ENCODE measurements around the gene CYP19A1. TPM values are rescaled to one million over a fixed set of nuclear protein-coding genes. Genes with fewer than 3 reads are reported as not detected.

CYP19A1 gene
- total and polyA plus RNA-seq, 7 experiments from 2014 or later: 0.48 to 1.4 TPM; not detected in 5

DNA sequence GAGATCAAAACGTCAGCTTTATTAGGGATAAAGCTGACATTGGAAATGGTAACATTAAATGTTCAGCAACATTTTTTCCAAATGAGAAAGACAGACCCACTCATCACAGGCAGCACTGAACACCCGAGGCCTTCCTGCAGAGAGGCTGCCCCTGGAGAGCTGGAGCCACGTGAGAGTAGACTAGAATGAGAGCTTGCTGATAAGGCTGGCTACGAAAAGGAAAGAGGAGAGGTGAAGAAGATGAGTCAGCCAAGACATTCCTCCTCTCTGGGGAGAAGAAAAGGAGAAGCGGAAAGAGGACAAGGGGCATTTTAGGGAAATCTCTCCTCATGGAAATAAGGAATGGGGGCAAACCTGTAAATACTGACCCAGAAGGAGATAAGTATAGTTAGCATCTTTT lies 7.3 kb downstream of the CYP19A1 start:
- CTCF ChIA-PET: no interaction called here
- Mint-ChIP-seq H3K36me3 (no peaks in the 10 kb centered on the region), H3K27me3 (peaks cover 0 to 12% (median 5%) of the 10 kb centered on the region in 5 donors), H3K27ac (no peak overlapping the region), H3K4me3 (no peak overlapping the region), H3K4me1 (peaks cover 0 to 5% (median 0%) of the 10 kb centered on the region in 7 donors), H3K9me3 (peaks cover 0 to 4% (median 0%) of the 10 kb centered on the region in 11 donors)
- Histone ChIP-seq H3K36me3 (ENCODE audit: control insufficient read depth in 2 of 3, insufficient read depth in 3 of 3, low read length in 3 of 3) (no peaks in the 10 kb centered on the region), H3K27ac (ENCODE audit: low read depth, low read length) (no peak overlapping the region), H3K4me1 (ENCODE audit: control insufficient read depth in 2 of 2, insufficient read depth in 2 of 2, low read length in 2 of 2) (no peaks in the 10 kb centered on the region), H3K4me3 (ENCODE audit: low read length) (no peak overlapping the region), H3K27me3 (ENCODE audit: control insufficient read depth in 2 of 2, insufficient read depth in 2 of 2, low read length in 2 of 2) (no peaks in the 10 kb centered on the region), H3K9me3 (ENCODE audit: control insufficient read depth in 2 of 3, low read length in 3 of 3) (no peaks in the 10 kb centered on the region)
- intact Hi-C loops (cut with micrococcal nuclease): no loop called here
- POLR2A ChIA-PET: no interaction called here
- no peak for DNase-seq
- no peak for ATAC-seq

DNA sequence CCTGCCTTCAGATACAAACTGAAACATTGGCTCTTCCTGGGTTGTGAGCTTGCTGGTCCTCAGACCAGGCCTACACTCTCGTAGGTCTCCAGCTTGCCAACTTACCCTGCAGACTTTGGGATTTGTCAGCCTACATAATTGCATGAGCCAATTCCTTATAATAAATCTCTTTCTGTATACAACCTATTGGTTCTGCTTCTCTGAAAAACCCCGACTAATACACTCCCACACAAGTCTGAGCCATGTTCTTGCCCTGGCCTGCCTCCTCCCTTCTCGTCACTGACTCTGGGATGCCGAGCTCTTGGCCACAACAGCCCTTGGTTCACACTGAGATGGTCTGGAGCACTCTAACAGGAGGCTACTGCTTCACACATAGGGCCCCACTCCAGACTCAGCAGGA lies 9.5 kb downstream of the CYP19A1 start:
- Histone ChIP-seq H3K4me1 (ENCODE audit: control insufficient read depth in 2 of 2, insufficient read depth in 2 of 2, low read length in 2 of 2) (no peaks in the 10 kb centered on the region), H3K36me3 (ENCODE audit: control insufficient read depth in 2 of 3, insufficient read depth in 3 of 3, low read length in 3 of 3) (no peaks in the 10 kb centered on the region), H3K27ac (ENCODE audit: low read depth, low read length) (no peak overlapping the region), H3K4me3 (ENCODE audit: low read length) (no peak overlapping the region), H3K27me3 (ENCODE audit: control insufficient read depth in 2 of 2, insufficient read depth in 2 of 2, low read length in 2 of 2) (no peaks in the 10 kb centered on the region), H3K9me3 (ENCODE audit: control insufficient read depth in 2 of 3, low read length in 3 of 3) (no peaks in the 10 kb centered on the region)
- no peak overlapping the region for H3K27ac Mint-ChIP-seq
- H3K4me3 Mint-ChIP-seq: no peak overlapping the region
- no peaks in the 10 kb centered on the region for H3K36me3 Mint-ChIP-seq
- ATAC-seq: no peak
- H3K4me1 Mint-ChIP-seq: peaks cover 0 to under 1% (median 0%) of the 10 kb centered on the region in 7 donors
- DNase-seq: no peak
- intact Hi-C loops (cut with micrococcal nuclease): no loop called here
- ChIA-PET CTCF (no interaction called here), POLR2A (no interaction called here)
- H3K27me3 Mint-ChIP-seq: peaks cover 0 to 12% (median 6%) of the 10 kb centered on the region in 5 donors
- peaks cover 0 to 4% (median 0%) of the 10 kb centered on the region in 11 donors for H3K9me3 Mint-ChIP-seq

GRCh38 chr15:51327081-51327480 lies 11.3 kb downstream of the CYP19A1 start:
- Mint-ChIP-seq H3K4me1 (no peaks in the 10 kb centered on the region), H3K9me3 (peaks cover 0 to 4% (median 0%) of the 10 kb centered on the region in 11 donors), H3K27ac (no peak overlapping the region), H3K4me3 (no peak overlapping the region), H3K27me3 (peaks cover 0 to 12% (median 6%) of the 10 kb centered on the region in 5 donors), H3K36me3 (no peaks in the 10 kb centered on the region)
- Histone ChIP-seq H3K4me1 (ENCODE audit: control insufficient read depth in 2 of 2, insufficient read depth in 2 of 2, low read length in 2 of 2) (no peaks in the 10 kb centered on the region), H3K9me3 (ENCODE audit: control insufficient read depth in 2 of 3, low read length in 3 of 3) (no peaks in the 10 kb centered on the region), H3K27me3 (ENCODE audit: control insufficient read depth in 2 of 2, insufficient read depth in 2 of 2, low read length in 2 of 2) (no peaks in the 10 kb centered on the region), H3K27ac (ENCODE audit: low read depth, low read length) (no peak overlapping the region), H3K4me3 (ENCODE audit: low read length) (no peak overlapping the region), H3K36me3 (ENCODE audit: control insufficient read depth in 2 of 3, insufficient read depth in 3 of 3, low read length in 3 of 3) (no peaks in the 10 kb centered on the region)
- DNase-seq (no peak), ATAC-seq (no peak)
- intact Hi-C loops (cut with micrococcal nuclease): no loop called here
- ChIA-PET CTCF (no interaction called here), POLR2A (no interaction called here)

- Mint-ChIP-seq H3K4me1 (no peaks in the 10 kb centered on the region), H3K9me3 (peaks cover 0 to 4% (median 0%) of the 10 kb centered on the region in 11 donors), H3K36me3 (no peaks in the 10 kb centered on the region), H3K27me3 (peaks cover 0 to 12% (median 9%) of the 10 kb centered on the region in 5 donors), H3K4me3 (no peak overlapping the region), H3K27ac (no peak overlapping the region)
- Histone ChIP-seq H3K4me3 (ENCODE audit: low read length) (no peak overlapping the region), H3K36me3 (ENCODE audit: control insufficient read depth in 2 of 3, insufficient read depth in 3 of 3, low read length in 3 of 3) (no peaks in the 10 kb centered on the region), H3K9me3 (ENCODE audit: control insufficient read depth in 2 of 3, low read length in 3 of 3) (no peaks in the 10 kb centered on the region), H3K4me1 (ENCODE audit: control insufficient read depth in 2 of 2, insufficient read depth in 2 of 2, low read length in 2 of 2) (no peaks in the 10 kb centered on the region), H3K27me3 (ENCODE audit: control insufficient read depth in 2 of 2, insufficient read depth in 2 of 2, low read length in 2 of 2) (no peaks in the 10 kb centered on the region), H3K27ac (ENCODE audit: low read depth, low read length) (no peak overlapping the region)
- ChIA-PET CTCF (no interaction called here), POLR2A (no interaction called here)
- DNase-seq (no peak), ATAC-seq (no peak)
- intact Hi-C loops (cut with micrococcal nuclease): no loop called here
These were observed 13.2 kb downstream of the CYP19A1 start for GRCh38 chr15:51325167-51325566.

DNA sequence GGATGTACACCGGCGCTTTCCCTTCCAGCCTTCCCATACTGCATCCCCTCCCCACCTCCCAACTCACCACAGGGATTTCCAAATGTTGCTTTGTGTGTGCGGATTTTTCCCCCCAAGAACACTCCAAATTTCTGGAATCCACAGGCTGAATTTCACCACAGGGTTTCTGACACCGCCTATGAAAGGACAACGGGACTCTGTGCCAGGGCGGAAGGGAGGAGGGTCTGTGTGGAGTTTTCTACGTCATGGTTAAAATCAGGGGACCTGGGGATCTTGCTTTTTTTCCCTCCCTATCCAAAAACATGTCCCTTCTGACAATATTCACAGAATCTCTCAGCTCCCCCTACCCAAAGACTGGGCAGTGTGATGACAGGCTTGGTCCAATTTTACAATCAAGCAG lies 14.6 kb downstream of the CYP19A1 start:
- Histone ChIP-seq H3K9me3 (ENCODE audit: control insufficient read depth in 2 of 3, low read length in 3 of 3) (no peaks in the 10 kb centered on the region), H3K27ac (ENCODE audit: low read depth, low read length) (no peak overlapping the region), H3K4me1 (ENCODE audit: control insufficient read depth in 2 of 2, insufficient read depth in 2 of 2, low read length in 2 of 2) (no peaks in the 10 kb centered on the region), H3K27me3 (ENCODE audit: control insufficient read depth in 2 of 2, insufficient read depth in 2 of 2, low read length in 2 of 2) (no peaks in the 10 kb centered on the region), H3K36me3 (ENCODE audit: control insufficient read depth in 2 of 3, insufficient read depth in 3 of 3, low read length in 3 of 3) (no peaks in the 10 kb centered on the region), H3K4me3 (ENCODE audit: low read length) (no peak overlapping the region)
- CTCF ChIA-PET: no interaction called here
- Mint-ChIP-seq H3K9me3 (no peaks in the 10 kb centered on the region), H3K27ac (no peak overlapping the region), H3K4me1 (no peaks in the 10 kb centered on the region), H3K36me3 (no peaks in the 10 kb centered on the region), H3K27me3 (peaks cover 0 to 13% (median 7%) of the 10 kb centered on the region in 5 donors), H3K4me3 (no peak overlapping the region)
- POLR2A ChIA-PET: no interaction called here
- DNase-seq (no peak), ATAC-seq (no peak)
- intact Hi-C loops (cut with micrococcal nuclease): no loop called here

GRCh38 chr15:51322621-51323296 lies 15.6 kb downstream of the CYP19A1 start:
- ChIA-PET POLR2A (no interaction called here), CTCF (no interaction called here)
- no peak overlapping the region for H3K27ac ChIP-seq (ENCODE audit: low read depth, low read length)

DNA sequence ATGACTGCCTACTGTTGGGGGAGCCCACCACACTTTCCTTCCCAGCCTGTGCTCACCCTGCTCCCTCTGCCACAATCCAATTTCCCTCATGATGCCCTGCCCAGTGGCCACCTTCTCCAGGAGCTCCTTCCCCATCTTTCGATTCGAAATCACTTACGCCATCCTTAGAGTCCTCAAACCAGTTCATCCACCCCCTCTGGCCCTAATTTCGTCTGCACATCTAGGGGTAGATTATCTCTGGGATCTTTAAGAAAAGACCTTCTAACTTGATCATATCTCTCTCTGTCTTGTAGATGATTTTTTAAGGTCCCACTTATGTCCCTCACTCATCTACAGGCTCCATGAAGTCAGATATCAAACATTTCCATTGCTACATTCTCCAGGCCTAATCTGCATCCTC lies 17.1 kb downstream of the CYP19A1 start:
- Mint-ChIP-seq H3K27me3 (peaks cover 0 to 13% (median 6%) of the 10 kb centered on the region in 5 donors), H3K9me3 (no peaks in the 10 kb centered on the region), H3K36me3 (no peaks in the 10 kb centered on the region), H3K4me1 (no peaks in the 10 kb centered on the region), H3K4me3 (no peak overlapping the region), H3K27ac (peak overlapping the region in 1 of 9 donors; percentile 7)
- Histone ChIP-seq H3K9me3 (ENCODE audit: control insufficient read depth in 2 of 3, low read length in 3 of 3) (no peaks in the 10 kb centered on the region), H3K27me3 (ENCODE audit: control insufficient read depth in 2 of 2, insufficient read depth in 2 of 2, low read length in 2 of 2) (no peaks in the 10 kb centered on the region), H3K4me1 (ENCODE audit: control insufficient read depth in 2 of 2, insufficient read depth in 2 of 2, low read length in 2 of 2) (no peaks in the 10 kb centered on the region), H3K36me3 (ENCODE audit: control insufficient read depth in 2 of 3, insufficient read depth in 3 of 3, low read length in 3 of 3) (no peaks in the 10 kb centered on the region), H3K27ac (ENCODE audit: low read depth, low read length) (no peak overlapping the region), H3K4me3 (ENCODE audit: low read length) (no peak overlapping the region)
- intact Hi-C loops (cut with micrococcal nuclease): no loop called here
- CTCF ChIA-PET: no interaction called here
- DNase-seq: no peak
- POLR2A ChIA-PET: no interaction called here
- no peak for ATAC-seq

More at GRCh38 chr15:51322621-51323296, 15.6 kb downstream of the CYP19A1 start:
- no peaks in the 10 kb centered on the region for H3K4me1 Mint-ChIP-seq
- no peak overlapping the region for H3K4me3 Mint-ChIP-seq
- no peaks in the 10 kb centered on the region for H3K36me3 Mint-ChIP-seq
- H3K4me1 ChIP-seq (ENCODE audit: control insufficient read depth in 2 of 2, insufficient read depth in 2 of 2, low read length in 2 of 2): no peaks in the 10 kb centered on the region
- peaks cover 0 to 13% (median 7%) of the 10 kb centered on the region in 5 donors for H3K27me3 Mint-ChIP-seq
- no peaks in the 10 kb centered on the region for H3K9me3 ChIP-seq (ENCODE audit: control insufficient read depth in 2 of 3, low read length in 3 of 3)
- no peaks in the 10 kb centered on the region for H3K36me3 ChIP-seq (ENCODE audit: control insufficient read depth in 2 of 3, insufficient read depth in 3 of 3, low read length in 3 of 3)
- no peak overlapping the region for H3K4me3 ChIP-seq (ENCODE audit: low read length)
- no peak overlapping the region for H3K27ac Mint-ChIP-seq
- no peaks in the 10 kb centered on the region for H3K9me3 Mint-ChIP-seq
- DNase-seq (no peak), ATAC-seq (peak; percentile 72)
- H3K27me3 ChIP-seq (ENCODE audit: control insufficient read depth in 2 of 2, insufficient read depth in 2 of 2, low read length in 2 of 2): no peaks in the 10 kb centered on the region
- intact Hi-C loops (cut with micrococcal nuclease): no loop called here

Measured in naive thymus-derived CD4-positive, alpha-beta T cell (primary cell).